Neural progenitor cell (in vitro differentiated cells): ENCODE results near the gene GUCY2C. TPM values are rescaled to one million over a fixed set of nuclear protein-coding genes. Genes with fewer than 3 reads are reported as not detected.

Experiments
- DNase-seq: peaks from one replicate; pipeline ENCODE4 v3.0.0-alpha.2; 2016; ENCODE audit warnings: low spot score
- H2AFZ ChIP-seq: fragments of 200-600 bp; sonication (generic); replicated peaks from 2 replicates; pipeline ENCODE4 v1.6.1; 2016; ENCODE audit warnings: antibody characterized with exemption
- H3F3A ChIP-seq: fragments of 200-600 bp; sonication (generic); 2 replicates; pipeline ENCODE4 v1.6.1; 2016; ENCODE audit warnings: antibody characterized with exemption, low read depth
- H3K27ac ChIP-seq: fragments of 200-600 bp; sonication (generic); 2 replicates; pipeline ENCODE4 v1.5.1; 2016; ENCODE audit warnings: mild to moderate bottlenecking
- H3K27me3 ChIP-seq: fragments of 200-600 bp; sonication (generic); 2 replicates; pipeline ENCODE4 v1.6.1; 2016; ENCODE audit warnings: mild to moderate bottlenecking, moderate library complexity
- H3K36me3 ChIP-seq: fragments of 200-600 bp; sonication (generic); 2 replicates; pipeline ENCODE4 v1.5.1; 2016
- H3K4me1 ChIP-seq: fragments of 200-600 bp; sonication (generic); 2 replicates; pipeline ENCODE4 v1.6.1; 2016; ENCODE audit warnings: mixed run types
- H3K4me2 ChIP-seq: fragments of 200-600 bp; sonication (generic); 2 replicates; pipeline ENCODE4 v1.6.1; 2016
- H3K4me3 ChIP-seq: fragments of 200-600 bp; sonication (generic); 2 replicates; pipeline ENCODE4 v1.5.1; 2016
- H3K79me2 ChIP-seq: fragments of 200-600 bp; sonication (generic); 2 replicates; pipeline ENCODE4 v1.6.1; 2016; ENCODE audit warnings: low read depth
- H3K9ac ChIP-seq: fragments of 200-600 bp; sonication (generic); 2 replicates; pipeline ENCODE4 v1.6.1; 2016
- H3K9me3 ChIP-seq: fragments of 200-600 bp; sonication (generic); 2 replicates; pipeline ENCODE4 v1.5.1; 2016; ENCODE audit warnings: low read depth
- H4K20me1 ChIP-seq: fragments of 200-600 bp; sonication (generic); 2 replicates; pipeline ENCODE4 v1.6.1; 2016; ENCODE audit warnings: low read depth
- H3K27ac Mint-ChIP-seq: 3 replicates; pipeline ENCODE4 v1.8.0; 2021; ENCODE audit warnings: mixed read lengths
- H3K27me3 Mint-ChIP-seq: 2 replicates; pipeline ENCODE4 v1.8.0; 2022; ENCODE audit warnings: low read depth, mild to moderate bottlenecking, inconsistent platforms, moderate library complexity, mixed read lengths; ENCODE audit not compliant: insufficient read depth
- H3K36me3 Mint-ChIP-seq: 3 replicates; pipeline ENCODE4 v1.8.0; 2021; ENCODE audit warnings: mixed read lengths
- H3K4me1 Mint-ChIP-seq: 3 replicates; pipeline ENCODE4 v1.8.0; 2021; ENCODE audit warnings: mixed read lengths
- H3K4me3 Mint-ChIP-seq: 3 replicates; pipeline ENCODE4 v1.8.0; 2021; ENCODE audit warnings: mild to moderate bottlenecking, moderate library complexity, mixed read lengths
- H3K9me3 Mint-ChIP-seq: 3 replicates; pipeline ENCODE4 v1.8.0; 2020; ENCODE audit warnings: mixed read lengths
- EZH2 ChIP-seq: fragments of 200-600 bp; sonication (generic); IDR thresholded peaks from 2 replicates; pipeline ENCODE4 v1.6.1; 2017; ENCODE audit warnings: antibody characterized with exemption, mild to moderate bottlenecking, moderate library complexity
- EZH2phosphoT487 ChIP-seq: fragments of 200-600 bp; sonication (generic); IDR thresholded peaks from 2 replicates; pipeline ENCODE4 v1.6.1; 2017; ENCODE audit warnings: antibody characterized with exemption
- total RNA-seq: library from RNA; depleted of rRNA; stranded (reverse); fragments of >200 nt; gene quantifications from 2 replicates; pipeline ENCODE4 v1.2.3, GENCODE V29; 2015; ENCODE audit warnings: low replicate concordance
- TF ChIP-seq, protein P1 (sequence below): fragments of 200-600 bp; sonication (generic); IDR thresholded peaks from 2 replicates; pipeline ENCODE4 v1.5.1; 2017; ENCODE audit warnings: antibody characterized with exemption, mild to moderate bottlenecking

GUCY2C gene
- total RNA-seq, 1 donor from 2014 or later: not detected

- Histone ChIP-seq H3K9me3 (no peaks in the 10 kb centered on the region), H3K79me2 (no peaks in the 10 kb centered on the region), H4K20me1 (no peaks in the 10 kb centered on the region), H3F3A (no peaks in the 10 kb centered on the region), H3K36me3 (no peaks in the 10 kb centered on the region), H3K4me1 (no peaks in the 10 kb centered on the region), H3K27me3 (no peaks in the 10 kb centered on the region), H3K4me2 (no peak overlapping the region), H3K9ac (no peak overlapping the region), H3K4me3 (no peak overlapping the region), H2AFZ (no peak overlapping the region), H3K27ac (no peak overlapping the region)
- H3K27ac Mint-ChIP-seq: no peak overlapping the region
- no peaks in the 10 kb centered on the region for H3K9me3 Mint-ChIP-seq
- H3K4me1 Mint-ChIP-seq: no peaks in the 10 kb centered on the region
- no peaks in the 10 kb centered on the region for H3K36me3 Mint-ChIP-seq
- H3K4me3 Mint-ChIP-seq: no peak overlapping the region
- DNase-seq: no peak
- peaks cover 3% of the 10 kb centered on the region for H3K27me3 Mint-ChIP-seq
- TF ChIP-seq, protein P1, sequence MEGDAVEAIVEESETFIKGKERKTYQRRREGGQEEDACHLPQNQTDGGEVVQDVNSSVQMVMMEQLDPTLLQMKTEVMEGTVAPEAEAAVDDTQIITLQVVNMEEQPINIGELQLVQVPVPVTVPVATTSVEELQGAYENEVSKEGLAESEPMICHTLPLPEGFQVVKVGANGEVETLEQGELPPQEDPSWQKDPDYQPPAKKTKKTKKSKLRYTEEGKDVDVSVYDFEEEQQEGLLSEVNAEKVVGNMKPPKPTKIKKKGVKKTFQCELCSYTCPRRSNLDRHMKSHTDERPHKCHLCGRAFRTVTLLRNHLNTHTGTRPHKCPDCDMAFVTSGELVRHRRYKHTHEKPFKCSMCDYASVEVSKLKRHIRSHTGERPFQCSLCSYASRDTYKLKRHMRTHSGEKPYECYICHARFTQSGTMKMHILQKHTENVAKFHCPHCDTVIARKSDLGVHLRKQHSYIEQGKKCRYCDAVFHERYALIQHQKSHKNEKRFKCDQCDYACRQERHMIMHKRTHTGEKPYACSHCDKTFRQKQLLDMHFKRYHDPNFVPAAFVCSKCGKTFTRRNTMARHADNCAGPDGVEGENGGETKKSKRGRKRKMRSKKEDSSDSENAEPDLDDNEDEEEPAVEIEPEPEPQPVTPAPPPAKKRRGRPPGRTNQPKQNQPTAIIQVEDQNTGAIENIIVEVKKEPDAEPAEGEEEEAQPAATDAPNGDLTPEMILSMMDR: no peak
- TF ChIP-seq EZH2 (no peak), EZH2phosphoT487 (no peak)
Observed at GRCh38 chr12:14681190-14681589, 15.2 kb downstream of the GUCY2C start.

DNA sequence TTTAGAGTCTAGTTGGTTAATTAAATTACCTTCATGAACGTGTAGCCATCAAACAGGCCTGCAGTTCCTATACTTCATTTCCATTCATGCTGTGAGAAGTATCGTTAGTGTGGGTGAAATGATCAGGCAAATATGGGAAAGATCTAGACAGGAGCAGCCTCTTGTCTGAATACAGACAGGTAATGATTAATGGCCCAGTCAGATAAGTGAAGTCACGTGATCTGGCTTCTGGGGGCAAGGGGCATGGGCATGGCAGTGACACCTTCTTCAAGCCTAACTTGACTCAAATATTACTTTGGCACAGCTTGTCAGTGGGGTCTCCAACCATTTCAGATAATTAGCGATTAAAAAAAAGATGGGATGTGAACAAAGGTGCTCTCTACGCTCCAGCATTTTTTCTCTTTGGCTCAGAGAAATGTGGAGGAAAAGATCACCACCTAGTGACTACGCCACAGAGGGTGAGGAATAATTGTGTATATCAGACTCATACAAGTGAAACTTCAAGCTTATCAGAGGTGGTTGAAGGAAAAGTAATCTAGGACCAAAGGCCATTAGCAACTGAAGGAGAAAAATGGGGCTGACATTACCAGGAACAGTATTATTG lies 17.8 kb downstream of the GUCY2C start:
- peaks cover 4% of the 10 kb centered on the region for H3K4me1 Mint-ChIP-seq
- no peak overlapping the region for H3K4me3 ChIP-seq
- no peaks in the 10 kb centered on the region for H3F3A ChIP-seq
- no peak for TF ChIP-seq EZH2
- TF ChIP-seq, protein P1: no peak
- TF ChIP-seq EZH2phosphoT487: no peak
- H3K36me3 ChIP-seq: no peaks in the 10 kb centered on the region
- H2AFZ ChIP-seq: no peak overlapping the region
- H3K9ac ChIP-seq: no peak overlapping the region
- no peak overlapping the region for H3K4me2 ChIP-seq
- H3K4me3 Mint-ChIP-seq: no peak overlapping the region
- H3K27me3 Mint-ChIP-seq: peaks cover 5% of the 10 kb centered on the region
- no peaks in the 10 kb centered on the region for H4K20me1 ChIP-seq
- no peak for DNase-seq
- no peaks in the 10 kb centered on the region for H3K36me3 Mint-ChIP-seq
- H3K27ac Mint-ChIP-seq: no peak overlapping the region
- H3K4me1 ChIP-seq: no peaks in the 10 kb centered on the region
- H3K27me3 ChIP-seq: no peaks in the 10 kb centered on the region
- no peaks in the 10 kb centered on the region for H3K9me3 Mint-ChIP-seq
- H3K79me2 ChIP-seq: no peaks in the 10 kb centered on the region
- H3K27ac ChIP-seq: no peak overlapping the region
- no peaks in the 10 kb centered on the region for H3K9me3 ChIP-seq

- TF ChIP-seq EZH2: no peak
- no peak for TF ChIP-seq EZH2phosphoT487
- TF ChIP-seq, protein P1: no peak
- no peaks in the 10 kb centered on the region for H3F3A ChIP-seq
- Mint-ChIP-seq H3K4me1 (peaks cover 3% of the 10 kb centered on the region), H3K27ac (no peak overlapping the region), H3K9me3 (peaks cover 5% of the 10 kb centered on the region), H3K27me3 (peaks cover 7% of the 10 kb centered on the region), H3K4me3 (no peak overlapping the region), H3K36me3 (no peaks in the 10 kb centered on the region)
- H4K20me1 ChIP-seq: no peaks in the 10 kb centered on the region
- H3K27me3 ChIP-seq: no peaks in the 10 kb centered on the region
- DNase-seq: no peak
- no peaks in the 10 kb centered on the region for H3K9me3 ChIP-seq
- H3K4me2 ChIP-seq: no peak overlapping the region
- H3K4me1 ChIP-seq: no peaks in the 10 kb centered on the region
- H3K79me2 ChIP-seq: no peaks in the 10 kb centered on the region
- H3K4me3 ChIP-seq: no peak overlapping the region
- H3K9ac ChIP-seq: no peak overlapping the region
- no peak overlapping the region for H3K27ac ChIP-seq
- no peaks in the 10 kb centered on the region for H3K36me3 ChIP-seq
- no peak overlapping the region for H2AFZ ChIP-seq
Observed at GRCh38 chr12:14668591-14668990, 27.8 kb downstream of the GUCY2C start.
